ENCODE results near the gene RAG2.
"Not testable (repeated sequence)": the region's sequence is repeated elsewhere in the genome, so short reads cannot be mapped to it uniquely, and the experiment has no call there.

Gene RAG2

DNA sequence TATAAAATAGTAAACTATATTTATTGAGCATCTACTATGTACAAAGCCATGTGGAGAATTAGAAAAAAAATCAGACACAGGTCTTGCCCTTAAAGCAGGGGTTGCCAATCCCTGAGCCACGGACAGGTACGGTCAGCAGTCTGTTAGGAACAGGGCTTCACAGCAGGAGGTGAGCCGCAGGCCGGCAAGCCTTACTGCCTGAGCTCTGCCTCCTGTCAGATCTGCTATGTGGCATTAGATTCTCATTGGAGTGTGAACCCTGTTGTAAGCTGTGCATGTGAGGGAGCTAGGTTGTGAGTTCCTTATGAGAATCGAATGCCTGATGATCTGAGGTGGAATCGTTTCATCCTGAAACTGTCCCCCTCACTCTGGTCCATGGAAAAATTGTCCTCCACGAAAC is 2.1 kb upstream of the RAG2 start:
- DNase-seq (ENCODE audit: low read depth) = no peak

- DNase-seq (ENCODE audit: low read depth) = no peak
Observed at GRCh38 chr11:36596880-36597279, 1.2 kb downstream of the RAG2 start.

DNA sequence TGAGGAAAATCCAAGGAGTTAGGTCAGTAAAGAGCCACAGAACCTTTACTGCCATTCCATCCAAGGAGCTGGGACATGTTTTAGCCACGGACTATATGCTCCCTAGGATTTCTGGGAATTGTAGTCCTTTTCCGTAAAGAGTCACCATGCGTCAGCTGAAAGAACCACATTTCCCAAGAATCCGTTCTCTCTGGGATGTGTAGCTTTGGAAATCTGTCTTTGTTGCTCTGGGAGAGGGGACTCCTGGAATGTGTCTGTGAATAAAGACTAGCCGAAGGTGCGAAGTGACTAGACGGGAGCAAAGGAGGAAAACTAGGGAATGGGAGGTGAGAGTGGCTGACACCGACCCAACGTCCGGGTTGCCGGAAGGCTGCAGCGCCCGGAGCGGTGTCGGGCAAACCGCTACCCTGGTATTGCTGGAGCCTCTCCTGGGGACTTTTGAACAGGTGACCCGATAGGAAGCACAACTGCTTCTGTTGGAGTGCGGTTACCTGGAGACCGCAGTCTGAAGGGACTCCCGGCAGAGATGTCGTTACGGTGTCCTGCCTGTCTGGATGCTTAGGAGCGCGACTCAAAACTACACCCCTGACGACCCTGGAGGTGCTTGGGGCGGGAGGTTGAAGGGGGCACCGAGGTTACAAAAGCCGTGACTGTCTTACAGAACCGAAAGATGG is 3.6 kb downstream of the RAG2 start, which contains the start of gene IFTAP:
Gene IFTAP (plus strand): TSS at position 187 of the 674 bp plus-strand sequence. CDS start 15,602 bp downstream, outside the sequence.
- DNase-seq (ENCODE audit: low read depth) = no peak

DNA sequence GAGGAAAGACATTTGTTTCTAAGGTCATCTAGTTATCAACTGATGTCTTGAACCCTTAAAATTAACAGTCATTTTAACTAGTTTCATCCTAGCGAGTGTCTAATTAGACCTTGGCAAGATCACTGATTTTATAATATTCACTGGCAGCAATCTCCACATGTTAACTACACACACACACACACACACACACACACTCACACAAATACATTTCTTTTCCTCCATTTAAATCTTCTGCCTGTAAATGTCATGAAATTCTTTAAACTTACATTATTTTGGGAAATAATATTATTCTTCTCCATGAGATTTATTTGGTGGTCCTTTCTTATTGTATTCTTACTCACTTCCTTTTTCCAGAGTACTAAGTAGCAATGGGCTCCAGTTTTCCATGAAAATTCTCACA is 6.6 kb downstream of the RAG2 start:
- no peak for DNase-seq (ENCODE audit: low read depth)

- no peak for DNase-seq (ENCODE audit: low read depth)
Observed at GRCh38 chr11:36590513-36590912, 7.5 kb downstream of the RAG2 start.

GRCh38 chr11:36588099-36588498 is 9.9 kb downstream of the RAG2 start:
- no peak for DNase-seq (ENCODE audit: low read depth)

GRCh38 chr11:36586543-36586942 is 11.5 kb downstream of the RAG2 start:
- no peak for DNase-seq (ENCODE audit: low read depth)

GRCh38 chr11:36583667-36584066 is 14.4 kb downstream of the RAG2 start:
- DNase-seq (ENCODE audit: low read depth) = no peak

GRCh38 chr11:36581536-36581935 is 16.5 kb downstream of the RAG2 start:
- no peak for DNase-seq (ENCODE audit: low read depth)

DNA sequence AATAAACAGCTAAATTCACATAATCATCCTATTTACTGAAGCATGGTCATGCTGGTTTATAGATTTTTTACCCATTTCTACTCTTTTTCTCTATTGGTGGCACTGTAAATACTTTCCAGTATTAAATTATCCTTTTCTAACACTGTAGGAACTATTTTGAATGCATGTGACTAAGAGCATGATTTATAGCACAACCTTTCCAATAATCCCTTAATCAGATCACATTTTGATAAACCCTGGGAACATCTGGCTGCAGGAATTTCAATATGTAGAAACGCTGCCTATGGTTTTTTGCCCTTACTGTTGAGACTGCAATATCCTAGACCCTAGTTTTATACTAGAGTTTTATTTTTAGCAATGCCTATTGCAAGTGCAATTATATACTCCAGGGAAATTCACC is 19.6 kb downstream of the RAG2 start:
- DNase-seq (ENCODE audit: low read depth) = no peak

GRCh38 chr11:36577859-36578258 is 20.2 kb downstream of the RAG2 start:
- no peak for DNase-seq (ENCODE audit: low read depth)

- no peak for DNase-seq (ENCODE audit: low read depth)
Observed at GRCh38 chr11:36577373-36577772, 20.7 kb downstream of the RAG2 start.

DNA sequence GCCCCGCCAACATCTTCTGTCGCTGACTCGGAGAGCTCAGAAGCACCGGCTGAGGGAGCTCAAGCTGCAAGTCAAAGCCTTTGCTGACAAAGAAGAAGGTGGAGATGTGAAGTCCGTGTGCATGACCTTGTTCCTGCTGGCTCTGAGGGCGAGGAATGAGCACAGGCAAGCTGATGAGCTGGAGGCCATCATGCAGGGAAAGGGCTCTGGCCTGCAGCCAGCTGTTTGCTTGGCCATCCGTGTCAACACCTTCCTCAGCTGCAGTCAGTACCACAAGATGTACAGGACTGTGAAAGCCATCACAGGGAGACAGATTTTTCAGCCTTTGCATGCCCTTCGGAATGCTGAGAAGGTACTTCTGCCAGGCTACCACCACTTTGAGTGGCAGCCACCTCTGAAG is 23.6 kb downstream of the RAG2 start:
- DNase-seq (ENCODE audit: low read depth) = no peak

GRCh38 chr11:36569095-36569494 is 28.9 kb downstream of the RAG2 start:
- no peak for DNase-seq (ENCODE audit: low read depth)

DNA sequence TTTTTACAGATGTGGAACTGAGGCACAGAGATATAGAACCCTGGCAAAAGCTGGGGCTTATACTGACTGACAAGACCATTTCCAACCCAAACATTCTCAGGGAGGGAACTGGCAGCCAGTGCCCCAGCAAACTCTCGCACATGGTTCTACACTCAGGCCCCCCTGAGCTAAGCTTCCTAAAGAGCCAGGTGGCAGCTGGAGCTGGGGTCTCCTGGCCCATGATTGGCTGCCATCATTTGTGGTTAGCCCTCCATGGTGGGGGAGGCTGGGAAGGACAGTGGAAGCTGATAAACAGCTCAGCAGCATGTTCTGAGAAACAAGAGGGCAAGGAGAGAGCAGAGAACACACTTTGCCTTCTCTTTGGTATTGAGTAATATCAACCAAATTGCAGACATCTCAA is 30.3 kb downstream of the RAG2 start, which contains the start of gene RAG1:
Gene RAG1 (plus strand): TSS at position 314 of the 400 bp plus-strand sequence. CDS start 5,298 bp downstream, outside the sequence.
- DNase-seq (ENCODE audit: low read depth) = no peak

GRCh38 chr11:36566407-36567053 is 31.5 kb downstream of the RAG2 start:
- no peak for DNase-seq (ENCODE audit: low read depth)

GRCh38 chr11:36565031-36565610 is 32.9 kb downstream of the RAG2 start:
- no peak for DNase-seq (ENCODE audit: low read depth)

DNA sequence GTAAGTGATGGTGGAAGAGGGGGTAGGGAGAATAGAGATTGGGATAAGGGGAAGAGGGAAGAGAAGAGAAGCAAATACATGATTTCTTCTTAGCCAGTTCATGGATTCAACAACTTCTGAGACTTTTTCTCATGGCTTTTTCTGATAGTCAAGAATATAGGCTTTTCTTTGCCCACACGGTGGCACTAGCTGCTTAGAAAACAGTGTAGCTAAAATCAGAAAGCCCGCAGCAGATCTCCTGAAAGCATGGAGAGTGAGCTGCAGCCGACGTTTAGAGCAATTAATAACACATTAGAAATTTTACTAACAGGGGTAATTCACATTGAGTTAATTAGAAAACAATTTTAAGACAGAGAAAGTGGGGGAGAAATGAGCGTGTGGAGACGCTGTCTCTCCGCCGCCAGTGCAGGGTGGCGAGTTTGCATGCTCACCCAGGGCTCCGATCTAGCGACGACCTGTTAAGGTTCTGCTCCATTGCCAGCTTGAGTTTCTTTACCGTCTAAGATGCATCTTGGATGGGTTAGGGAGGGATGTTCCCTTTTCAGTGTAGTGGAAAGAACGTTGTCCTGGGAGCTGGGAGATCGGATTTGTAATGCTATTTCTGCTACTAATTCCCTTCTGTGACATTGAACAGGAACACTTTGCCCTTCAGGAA is 33.5 kb downstream of the RAG2 start:
- no peak for DNase-seq (ENCODE audit: low read depth)

- no peak for DNase-seq (ENCODE audit: low read depth)
Observed at GRCh38 chr11:36558571-36559413, 39.2 kb downstream of the RAG2 start.

DNA sequence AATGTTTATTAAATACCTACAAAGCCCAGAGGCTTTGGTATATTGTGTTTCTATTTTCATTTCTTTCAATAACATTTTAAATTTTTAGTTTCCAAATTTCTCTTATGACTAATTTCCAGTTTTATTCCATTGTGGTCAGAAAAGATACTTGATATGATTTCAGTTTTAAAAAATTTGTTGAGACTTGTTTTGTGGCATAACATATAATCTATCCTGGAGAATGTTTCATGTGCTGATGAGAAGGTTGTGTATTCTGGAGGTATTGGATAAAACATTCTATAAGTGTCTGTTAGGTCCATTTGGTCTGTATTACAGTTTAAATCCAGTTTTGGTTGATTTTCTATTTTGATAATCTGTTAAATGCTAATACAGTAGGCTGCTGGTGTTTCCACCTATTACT is 40.0 kb downstream of the RAG2 start:
- DNase-seq (ENCODE audit: low read depth) = no peak

DNA sequence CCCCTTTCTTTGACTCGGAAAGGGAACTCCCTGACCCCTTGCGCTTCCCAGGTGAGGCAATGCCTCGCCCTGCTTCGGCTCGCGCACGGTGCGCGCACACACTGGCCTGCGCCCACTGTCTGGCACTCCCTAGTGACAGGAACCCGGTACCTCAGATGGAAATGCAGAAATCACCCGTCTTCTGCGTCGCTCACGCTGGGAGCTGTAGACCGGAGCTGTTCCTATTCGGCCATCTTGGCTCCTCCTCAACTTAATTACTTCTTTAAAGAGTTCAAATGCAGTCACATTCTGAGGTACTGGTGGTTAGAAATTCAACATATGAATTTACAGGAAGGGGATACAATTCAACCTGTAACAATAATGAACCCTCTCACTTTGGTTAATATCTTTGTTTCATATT is 40.6 kb downstream of the RAG2 start:
- DNase-seq (ENCODE audit: low read depth) = not testable (repeated sequence)

All from activated gamma-delta T cell treated with anti-CD3 and anti-CD28 coated beads, Interleukin-2, amount 50 U/mL, for 16 hours (primary cell).